ENCODE results near the gene DUSP22.

The DUSP22 gene

GRCh38 chr6:388202-388903, 96.1 kb downstream of the DUSP22 start:
- Histone ChIP-seq H3K27me3 (ENCODE audit: control insufficient read depth, insufficient read depth, low read length) (peaks cover 73% of the 10 kb centered on the region), H3K4me3 (ENCODE audit: low read depth, low read length) (no peak overlapping the region), H3K9me3 (ENCODE audit: control insufficient read depth, insufficient read depth, low read depth, low read length) (no peaks in the 10 kb centered on the region), H3K9ac (ENCODE audit: low read length) (no peak overlapping the region), H3K27ac (ENCODE audit: low read depth, low read length) (no peak overlapping the region), H3K4me1 (ENCODE audit: control insufficient read depth, insufficient read depth, low read length) (no peaks in the 10 kb centered on the region), H3K36me3 (ENCODE audit: control insufficient read depth, insufficient read depth, low read length) (no peaks in the 10 kb centered on the region)

GRCh38 chr6:389143-389542, 96.9 kb downstream of the DUSP22 start:
- Histone ChIP-seq H3K9me3 (ENCODE audit: control insufficient read depth, insufficient read depth, low read depth, low read length) (no peaks in the 10 kb centered on the region), H3K9ac (ENCODE audit: low read length) (no peak overlapping the region)

GRCh38 chr6:389622-390021, 97.3 kb downstream of the DUSP22 start:
- Histone ChIP-seq H3K4me3 (ENCODE audit: low read depth, low read length) (no peak overlapping the region), H3K4me1 (ENCODE audit: control insufficient read depth, insufficient read depth, low read length) (0 out of 2 replicates have a peak, but pooled peaks cover 3% of the 10 kb centered on the region), H3K9me3 (ENCODE audit: control insufficient read depth, insufficient read depth, low read depth, low read length) (no peaks in the 10 kb centered on the region), H3K27me3 (ENCODE audit: control insufficient read depth, insufficient read depth, low read length) (peaks cover 82% of the 10 kb centered on the region), H3K9ac (ENCODE audit: low read length) (no peak overlapping the region), H3K36me3 (ENCODE audit: control insufficient read depth, insufficient read depth, low read length) (no peaks in the 10 kb centered on the region), H3K27ac (ENCODE audit: low read depth, low read length) (no peak overlapping the region)

More at GRCh38 chr6:389143-389542, 96.9 kb downstream of the DUSP22 start:
- Histone ChIP-seq H3K36me3 (ENCODE audit: control insufficient read depth, insufficient read depth, low read length) (no peaks in the 10 kb centered on the region), H3K4me1 (ENCODE audit: control insufficient read depth, insufficient read depth, low read length) (0 out of 2 replicates have a peak, but pooled peaks cover 3% of the 10 kb centered on the region), H3K4me3 (ENCODE audit: low read depth, low read length) (no peak overlapping the region), H3K27me3 (ENCODE audit: control insufficient read depth, insufficient read depth, low read length) (peaks cover 78% of the 10 kb centered on the region), H3K27ac (ENCODE audit: low read depth, low read length) (no peak overlapping the region)

GRCh38 chr6:390914-391558, 98.7 kb downstream of the DUSP22 start:
- no peaks in the 10 kb centered on the region for H3K9me3 ChIP-seq (ENCODE audit: control insufficient read depth, insufficient read depth, low read depth, low read length)
- H3K4me1 ChIP-seq (ENCODE audit: control insufficient read depth, insufficient read depth, low read length): 0 out of 2 replicates have a peak, but pooled peaks cover 3% of the 10 kb centered on the region
- peak overlapping the region; percentile 48 for H3K4me3 ChIP-seq (ENCODE audit: low read depth, low read length)
- no peaks in the 10 kb centered on the region for H3K36me3 ChIP-seq (ENCODE audit: control insufficient read depth, insufficient read depth, low read length)
- no peak overlapping the region for H3K27ac ChIP-seq (ENCODE audit: low read depth, low read length)
- no peak overlapping the region for H3K9ac ChIP-seq (ENCODE audit: low read length)
- peaks cover 89% of the 10 kb centered on the region for H3K27me3 ChIP-seq (ENCODE audit: control insufficient read depth, insufficient read depth, low read length)

- Histone ChIP-seq H3K9ac (ENCODE audit: low read length) (no peak within 1 kb of the TSS), H3K4me1 (ENCODE audit: control insufficient read depth, insufficient read depth, low read length) (0 out of 2 replicates have a peak, but pooled peaks cover 3% of the 10 kb centered on the region), H3K27ac (ENCODE audit: low read depth, low read length) (no peak within 1 kb of the TSS), H3K36me3 (ENCODE audit: control insufficient read depth, insufficient read depth, low read length) (no peaks in the 10 kb centered on the region), H3K27me3 (ENCODE audit: control insufficient read depth, insufficient read depth, low read length) (peaks cover 90% of the 10 kb centered on the region), H3K9me3 (ENCODE audit: control insufficient read depth, insufficient read depth, low read depth, low read length) (no peaks in the 10 kb centered on the region), H3K4me3 (ENCODE audit: low read depth, low read length) (peak within 1 kb of the TSS; percentile 63)
Measured at GRCh38 chr6:391559-392440, 99.5 kb downstream of the DUSP22 start, which contains the start of gene IRF4. IRF4 (plus strand) TSS chr6:391752; CDS start chr6:393153, 1,401 bp downstream.

- no peak overlapping the region for H3K9ac ChIP-seq (ENCODE audit: low read length)
- no peak overlapping the region for H3K27ac ChIP-seq (ENCODE audit: low read depth, low read length)
- peaks cover 95% of the 10 kb centered on the region for H3K27me3 ChIP-seq (ENCODE audit: control insufficient read depth, insufficient read depth, low read length)
- H3K36me3 ChIP-seq (ENCODE audit: control insufficient read depth, insufficient read depth, low read length): no peaks in the 10 kb centered on the region
- peak overlapping the region; percentile 63 for H3K4me3 ChIP-seq (ENCODE audit: low read depth, low read length)
- H3K4me1 ChIP-seq (ENCODE audit: control insufficient read depth, insufficient read depth, low read length): 0 out of 2 replicates have a peak, but pooled peaks cover 3% of the 10 kb centered on the region
- H3K9me3 ChIP-seq (ENCODE audit: control insufficient read depth, insufficient read depth, low read depth, low read length): no peaks in the 10 kb centered on the region
Measured at GRCh38 chr6:392441-393390, 100.4 kb downstream of the DUSP22 start.

GRCh38 chr6:393391-394221, 101.3 kb downstream of the DUSP22 start:
- Histone ChIP-seq H3K9me3 (ENCODE audit: control insufficient read depth, insufficient read depth, low read depth, low read length) (no peaks in the 10 kb centered on the region), H3K4me3 (ENCODE audit: low read depth, low read length) (peak overlapping the region; percentile 63), H3K27me3 (ENCODE audit: control insufficient read depth, insufficient read depth, low read length) (peaks cover 95% of the 10 kb centered on the region), H3K4me1 (ENCODE audit: control insufficient read depth, insufficient read depth, low read length) (0 out of 2 replicates have a peak, but pooled peaks cover 3% of the 10 kb centered on the region), H3K36me3 (ENCODE audit: control insufficient read depth, insufficient read depth, low read length) (no peaks in the 10 kb centered on the region), H3K9ac (ENCODE audit: low read length) (no peak overlapping the region), H3K27ac (ENCODE audit: low read depth, low read length) (no peak overlapping the region)

GRCh38 chr6:394641-395289, 102.5 kb downstream of the DUSP22 start:
- H3K27ac ChIP-seq (ENCODE audit: low read depth, low read length): no peak overlapping the region
- 0 out of 2 replicates have a peak, but pooled peaks cover 3% of the 10 kb centered on the region for H3K4me1 ChIP-seq (ENCODE audit: control insufficient read depth, insufficient read depth, low read length)
- no peak overlapping the region for H3K9ac ChIP-seq (ENCODE audit: low read length)
- no peaks in the 10 kb centered on the region for H3K36me3 ChIP-seq (ENCODE audit: control insufficient read depth, insufficient read depth, low read length)
- peaks cover 83% of the 10 kb centered on the region for H3K27me3 ChIP-seq (ENCODE audit: control insufficient read depth, insufficient read depth, low read length)
- H3K4me3 ChIP-seq (ENCODE audit: low read depth, low read length): no peak overlapping the region
- H3K9me3 ChIP-seq (ENCODE audit: control insufficient read depth, insufficient read depth, low read depth, low read length): no peaks in the 10 kb centered on the region

- Histone ChIP-seq H3K4me3 (ENCODE audit: low read depth, low read length) (no peak overlapping the region), H3K4me1 (ENCODE audit: control insufficient read depth, insufficient read depth, low read length) (0 out of 2 replicates have a peak, but pooled peaks cover 3% of the 10 kb centered on the region), H3K36me3 (ENCODE audit: control insufficient read depth, insufficient read depth, low read length) (no peaks in the 10 kb centered on the region), H3K9me3 (ENCODE audit: control insufficient read depth, insufficient read depth, low read depth, low read length) (no peaks in the 10 kb centered on the region), H3K27me3 (ENCODE audit: control insufficient read depth, insufficient read depth, low read length) (peaks cover 75% of the 10 kb centered on the region), H3K27ac (ENCODE audit: low read depth, low read length) (no peak overlapping the region), H3K9ac (ENCODE audit: low read length) (no peak overlapping the region)
Measured at GRCh38 chr6:395432-396125, 103.3 kb downstream of the DUSP22 start.
